ENCODE data around the gene CPN2. TPM values are rescaled to one million over a fixed set of nuclear protein-coding genes. Genes with fewer than 3 reads are reported as not detected.

The CPN2 gene
- total and polyA plus RNA-seq, 4 donors, result 20.4 to 196 (median 128) TPM

DNA sequence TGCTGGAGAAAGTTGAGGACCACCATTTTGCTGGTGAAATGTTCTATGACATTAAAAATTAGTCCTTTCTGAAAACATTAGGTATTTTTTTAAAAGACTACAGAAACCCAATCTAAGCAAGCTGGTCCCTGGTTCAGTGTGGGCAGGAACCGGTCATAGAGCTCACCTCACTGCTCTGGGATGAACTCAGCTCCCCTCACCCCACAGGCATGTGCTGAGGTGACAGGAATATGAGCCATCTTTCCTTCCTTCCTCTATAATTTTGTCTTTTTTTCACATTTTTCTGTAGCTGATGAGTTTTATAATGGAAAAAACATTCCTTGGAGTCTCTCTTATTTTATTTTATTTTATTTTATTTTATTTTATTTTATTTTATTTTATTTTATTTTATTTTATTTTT lies 26.6 kb upstream of the CPN2 start (continued):
- TF ChIP-seq, protein P1, sequence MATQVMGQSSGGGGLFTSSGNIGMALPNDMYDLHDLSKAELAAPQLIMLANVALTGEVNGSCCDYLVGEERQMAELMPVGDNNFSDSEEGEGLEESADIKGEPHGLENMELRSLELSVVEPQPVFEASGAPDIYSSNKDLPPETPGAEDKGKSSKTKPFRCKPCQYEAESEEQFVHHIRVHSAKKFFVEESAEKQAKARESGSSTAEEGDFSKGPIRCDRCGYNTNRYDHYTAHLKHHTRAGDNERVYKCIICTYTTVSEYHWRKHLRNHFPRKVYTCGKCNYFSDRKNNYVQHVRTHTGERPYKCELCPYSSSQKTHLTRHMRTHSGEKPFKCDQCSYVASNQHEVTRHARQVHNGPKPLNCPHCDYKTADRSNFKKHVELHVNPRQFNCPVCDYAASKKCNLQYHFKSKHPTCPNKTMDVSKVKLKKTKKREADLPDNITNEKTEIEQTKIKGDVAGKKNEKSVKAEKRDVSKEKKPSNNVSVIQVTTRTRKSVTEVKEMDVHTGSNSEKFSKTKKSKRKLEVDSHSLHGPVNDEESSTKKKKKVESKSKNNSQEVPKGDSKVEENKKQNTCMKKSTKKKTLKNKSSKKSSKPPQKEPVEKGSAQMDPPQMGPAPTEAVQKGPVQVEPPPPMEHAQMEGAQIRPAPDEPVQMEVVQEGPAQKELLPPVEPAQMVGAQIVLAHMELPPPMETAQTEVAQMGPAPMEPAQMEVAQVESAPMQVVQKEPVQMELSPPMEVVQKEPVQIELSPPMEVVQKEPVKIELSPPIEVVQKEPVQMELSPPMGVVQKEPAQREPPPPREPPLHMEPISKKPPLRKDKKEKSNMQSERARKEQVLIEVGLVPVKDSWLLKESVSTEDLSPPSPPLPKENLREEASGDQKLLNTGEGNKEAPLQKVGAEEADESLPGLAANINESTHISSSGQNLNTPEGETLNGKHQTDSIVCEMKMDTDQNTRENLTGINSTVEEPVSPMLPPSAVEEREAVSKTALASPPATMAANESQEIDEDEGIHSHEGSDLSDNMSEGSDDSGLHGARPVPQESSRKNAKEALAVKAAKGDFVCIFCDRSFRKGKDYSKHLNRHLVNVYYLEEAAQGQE (IDR thresholded peaks at IDR 0.05), result no peak
- no peak for TF ChIP-seq JUND (IDR thresholded peaks at IDR 0.05)
- TF ChIP-seq, protein P2, sequence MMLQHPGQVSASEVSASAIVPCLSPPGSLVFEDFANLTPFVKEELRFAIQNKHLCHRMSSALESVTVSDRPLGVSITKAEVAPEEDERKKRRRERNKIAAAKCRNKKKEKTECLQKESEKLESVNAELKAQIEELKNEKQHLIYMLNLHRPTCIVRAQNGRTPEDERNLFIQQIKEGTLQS (IDR thresholded peaks at IDR 0.05), result no peak

DNA sequence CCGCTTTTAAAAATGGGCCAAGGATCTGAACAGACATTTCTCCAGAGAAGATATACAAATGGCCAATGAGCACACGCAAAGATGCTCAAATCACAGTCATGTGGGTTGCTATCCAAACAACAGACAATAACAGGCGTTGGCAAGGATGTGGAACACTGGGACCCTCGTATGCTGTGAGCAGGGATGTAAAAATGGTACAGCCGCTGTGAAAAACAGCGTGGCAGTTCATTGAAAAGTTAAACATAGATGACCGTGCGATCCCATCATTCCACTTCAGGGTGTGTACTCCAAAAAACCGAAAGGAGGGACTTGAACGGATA lies 25.1 kb upstream of the CPN2 start:
- Histone ChIP-seq H3K9me3 (ENCODE audit: control insufficient read depth in 4 of 4, low read length in 3 of 4) (no peaks in the 10 kb centered on the region), H3K36me3 (ENCODE audit: control insufficient read depth in 4 of 4, insufficient read depth in 3 of 4, low read depth in 1 of 4, low read length in 3 of 4) (no peaks in the 10 kb centered on the region), H3K27ac (ENCODE audit: low read depth in 1 of 2, low read length in 2 of 2) (no peak overlapping the region), H3K9ac (ENCODE audit: low read depth in 1 of 2, low read length in 2 of 2) (no peak overlapping the region), H3K4me1 (ENCODE audit: control insufficient read depth in 4 of 4, insufficient read depth in 4 of 4, low read length in 3 of 4) (no peaks in the 10 kb centered on the region), H3K4me3 (ENCODE audit: low read depth in 1 of 3, low read length in 3 of 3) (no peak overlapping the region), H3K27me3 (ENCODE audit: control insufficient read depth in 4 of 4, insufficient read depth in 4 of 4, low read length in 3 of 4) (peaks cover 0 to 2% (median 0%) of the 10 kb centered on the region in 4 donors)
- DNase-seq (ENCODE audit: low spot score), result no peak
- TF ChIP-seq NR2F2 (IDR thresholded peaks at IDR 0.05) (no peak), SP1 (IDR thresholded peaks at IDR 0.05) (no peak), FOXA1 (IDR thresholded peaks at IDR 0.05) (no peak), GABPA (IDR thresholded peaks at IDR 0.05 in 1 of 2, conservative IDR thresholded peaks at IDR 0.05 in 1 of 2) (no peak), TAF1 (conservative IDR thresholded peaks at IDR 0.05) (no peak), RAD21 (IDR thresholded peaks at IDR 0.05) (no peak), HNF4G (IDR thresholded peaks at IDR 0.05) (no peak), EGR1 (IDR thresholded peaks at IDR 0.05; ENCODE audit: low read depth in 2 of 2) (no peak), RXRA (IDR thresholded peaks at IDR 0.05) (no peak), YY1 (IDR thresholded peaks at IDR 0.05) (no peak), HNF4A (conservative IDR thresholded peaks at IDR 0.05) (no peak), FOXA2 (IDR thresholded peaks at IDR 0.05) (no peak)
- TF ChIP-seq, protein P1 (IDR thresholded peaks at IDR 0.05), result no peak
- TF ChIP-seq, protein P2 (IDR thresholded peaks at IDR 0.05), result no peak
- TF ChIP-seq, protein P3, sequence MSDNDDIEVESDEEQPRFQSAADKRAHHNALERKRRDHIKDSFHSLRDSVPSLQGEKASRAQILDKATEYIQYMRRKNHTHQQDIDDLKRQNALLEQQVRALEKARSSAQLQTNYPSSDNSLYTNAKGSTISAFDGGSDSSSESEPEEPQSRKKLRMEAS (IDR thresholded peaks at IDR 0.05), result no peak
- TF ChIP-seq, protein P4, sequence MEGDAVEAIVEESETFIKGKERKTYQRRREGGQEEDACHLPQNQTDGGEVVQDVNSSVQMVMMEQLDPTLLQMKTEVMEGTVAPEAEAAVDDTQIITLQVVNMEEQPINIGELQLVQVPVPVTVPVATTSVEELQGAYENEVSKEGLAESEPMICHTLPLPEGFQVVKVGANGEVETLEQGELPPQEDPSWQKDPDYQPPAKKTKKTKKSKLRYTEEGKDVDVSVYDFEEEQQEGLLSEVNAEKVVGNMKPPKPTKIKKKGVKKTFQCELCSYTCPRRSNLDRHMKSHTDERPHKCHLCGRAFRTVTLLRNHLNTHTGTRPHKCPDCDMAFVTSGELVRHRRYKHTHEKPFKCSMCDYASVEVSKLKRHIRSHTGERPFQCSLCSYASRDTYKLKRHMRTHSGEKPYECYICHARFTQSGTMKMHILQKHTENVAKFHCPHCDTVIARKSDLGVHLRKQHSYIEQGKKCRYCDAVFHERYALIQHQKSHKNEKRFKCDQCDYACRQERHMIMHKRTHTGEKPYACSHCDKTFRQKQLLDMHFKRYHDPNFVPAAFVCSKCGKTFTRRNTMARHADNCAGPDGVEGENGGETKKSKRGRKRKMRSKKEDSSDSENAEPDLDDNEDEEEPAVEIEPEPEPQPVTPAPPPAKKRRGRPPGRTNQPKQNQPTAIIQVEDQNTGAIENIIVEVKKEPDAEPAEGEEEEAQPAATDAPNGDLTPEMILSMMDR (IDR thresholded peaks at IDR 0.05; ENCODE audit: low read depth, low read length, missing input control), result no peak
- 87% methylated on average over 10 of the region's 10 CpGs for WGBS

Data from liver (tissue), 9 donors.